Uterus (tissue), 4 donors: ENCODE measurements around the gene KIAA0753. TPM values are rescaled to one million over a fixed set of nuclear protein-coding genes. Genes with fewer than 3 reads are reported as not detected.

ENCODE experiments used
- DNase-seq, 2 donors: peaks; one replicate each; pipeline ENCODE4 v3.0.0-alpha.2; 2019 to 2020
- H3K27ac ChIP-seq, 2 donors: fragments of 200-600 bp; sonication (generic); 1 replicate in 1 of 2; 2 replicates in 1 of 2; pipeline ENCODE4 v1.5.1; 2016 to 2018
- H3K27me3 ChIP-seq, 2 donors: fragments of 200-600 bp; sonication (generic); one replicate each; pipeline ENCODE4 v1.5.1; 2018 to 2019; ENCODE audit warnings: control low read depth in 1 of 2
- H3K36me3 ChIP-seq, 2 donors: fragments of 200-600 bp; sonication (generic); one replicate each; pipeline ENCODE4 v1.5.1; 2019; ENCODE audit warnings: control low read depth in 1 of 2
- H3K4me1 ChIP-seq, 2 donors: fragments of 200-600 bp; sonication (generic); one replicate each; pipeline ENCODE4 v1.5.1; 2018 to 2019; ENCODE audit warnings: control low read depth in 1 of 2
- H3K4me3 ChIP-seq, 2 donors: fragments of 200-600 bp; sonication (generic); 1 replicate in 1 of 2; 2 replicates in 1 of 2; pipeline ENCODE4 v1.5.1; 2018 to 2019; ENCODE audit warnings: mild to moderate bottlenecking in 1 of 2
- H3K9me3 ChIP-seq, 2 donors: fragments of 200-600 bp; sonication (generic); one replicate each; pipeline ENCODE4 v1.5.1; 2019; ENCODE audit warnings: control low read depth in 1 of 2
- CTCF ChIP-seq, 4 experiments: fragments of 200-600 bp in 2 of 4; fragments of 450-650 bp in 2 of 4; sonication (generic) in 2 of 4; IDR thresholded peaks; one replicate each; pipeline ENCODE4 v1.5.1; 2016 to 2019; ENCODE audit warnings: antibody characterized with exemption in 4 of 4, mild to moderate bottlenecking in 2 of 4, moderate library complexity in 1 of 4
- POLR2A ChIP-seq, 2 donors: fragments of 450-650 bp; IDR thresholded peaks; one replicate each; pipeline ENCODE4 v1.6.1; 2016; ENCODE audit warnings: antibody characterized with exemption in 2 of 2, mild to moderate bottlenecking in 1 of 2, moderate library complexity in 1 of 2
- intact Hi-C: fragments of 100-400 bp; cut with DNase I; formaldehyde crosslinking; loops from one replicate; pipeline ENCODE4 v1.15.1; 2023; ENCODE audit warnings: low total_unique reads
- total RNA-seq, 4 donors: library from RNA; depleted of rRNA in 3 of 4; stranded (reverse); fragments of >200 nt in 3 of 4; gene quantifications; one replicate each; pipeline versions ENCODE4 v1.1.0 to v1.2.4, GENCODE V29; 2014 to 2023
- donor health status: DM: yes; HTN: yes; CAD: no.

Gene KIAA0753
- total RNA-seq, 4 donors from 2014 or later, result 6.2 to 52.3 (median 28.8) TPM

DNA sequence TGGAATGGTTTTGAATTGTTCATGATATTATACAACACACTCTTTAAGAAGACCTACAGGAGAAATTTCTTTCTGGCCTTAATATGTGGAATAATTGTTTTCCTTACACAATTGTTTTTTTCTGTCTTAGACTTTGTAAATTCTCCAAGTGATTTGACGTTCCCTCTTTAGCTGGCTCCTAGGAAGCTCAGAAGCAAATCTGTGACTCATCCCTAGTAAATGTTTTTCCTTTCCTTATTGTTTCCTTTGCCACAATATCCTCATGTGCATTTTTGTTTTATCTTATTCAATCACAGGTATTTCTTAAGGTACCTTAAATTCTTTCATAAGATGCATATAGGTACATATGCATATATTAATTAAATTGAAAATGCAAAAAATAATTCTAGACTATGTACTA, 13.5 kb downstream of the KIAA0753 start:
- Histone ChIP-seq H3K36me3 (peaks cover 0 to 2% of the 10 kb centered on the region in 2 donors), H3K27ac (no peak overlapping the region), H3K9me3 (no peaks in the 10 kb centered on the region), H3K4me3 (no peak overlapping the region), H3K27me3 (no peaks in the 10 kb centered on the region), H3K4me1 (no peaks in the 10 kb centered on the region)
- no peak for DNase-seq
- TF ChIP-seq POLR2A (IDR thresholded peaks at IDR 0.05) (no peak), CTCF (IDR thresholded peaks at IDR 0.05) (no peak)
- intact Hi-C loops, result no loop called here

GRCh38 chr17:6626616-6627015, 13.9 kb downstream of the KIAA0753 start:
- no peak for DNase-seq
- Histone ChIP-seq H3K27me3 (no peaks in the 10 kb centered on the region), H3K27ac (no peak overlapping the region), H3K36me3 (peaks cover 0 to 2% of the 10 kb centered on the region in 2 donors), H3K4me1 (no peaks in the 10 kb centered on the region), H3K9me3 (no peaks in the 10 kb centered on the region), H3K4me3 (no peak overlapping the region)
- intact Hi-C loops, result no loop called here
- TF ChIP-seq CTCF (IDR thresholded peaks at IDR 0.05) (no peak), POLR2A (IDR thresholded peaks at IDR 0.05) (no peak)

- no peak for DNase-seq
- intact Hi-C loops, result no loop called here
- Histone ChIP-seq H3K9me3 (no peaks in the 10 kb centered on the region), H3K4me1 (no peaks in the 10 kb centered on the region), H3K27ac (no peak overlapping the region), H3K4me3 (no peak overlapping the region), H3K27me3 (no peaks in the 10 kb centered on the region), H3K36me3 (peaks cover 0 to 2% of the 10 kb centered on the region in 2 donors)
- TF ChIP-seq CTCF (IDR thresholded peaks at IDR 0.05), result no peak
- TF ChIP-seq POLR2A (IDR thresholded peaks at IDR 0.05), result no peak
Measured at GRCh38 chr17:6623941-6624340, 16.6 kb downstream of the KIAA0753 start.

- no peak overlapping the region for H3K4me3 ChIP-seq
- no peaks in the 10 kb centered on the region for H3K27me3 ChIP-seq
- no peaks in the 10 kb centered on the region for H3K4me1 ChIP-seq
- no peaks in the 10 kb centered on the region for H3K9me3 ChIP-seq
- intact Hi-C loops, result no loop called here
- no peak overlapping the region for H3K27ac ChIP-seq
- no peak for DNase-seq
- TF ChIP-seq POLR2A (IDR thresholded peaks at IDR 0.05) (no peak), CTCF (IDR thresholded peaks at IDR 0.05) (no peak)
- H3K36me3 ChIP-seq, result no peaks in the 10 kb centered on the region
Measured at GRCh38 chr17:6611231-6611630, 29.3 kb downstream of the KIAA0753 start.

GRCh38 chr17:6610011-6610410, 30.5 kb downstream of the KIAA0753 start:
- TF ChIP-seq POLR2A (IDR thresholded peaks at IDR 0.05) (no peak), CTCF (IDR thresholded peaks at IDR 0.05) (no peak)
- DNase-seq, result no peak
- no peak overlapping the region for H3K27ac ChIP-seq
- no peaks in the 10 kb centered on the region for H3K36me3 ChIP-seq
- no peak overlapping the region for H3K4me3 ChIP-seq
- no peaks in the 10 kb centered on the region for H3K4me1 ChIP-seq
- H3K9me3 ChIP-seq, result no peaks in the 10 kb centered on the region
- intact Hi-C loops, result no loop called here
- H3K27me3 ChIP-seq, result no peaks in the 10 kb centered on the region
